HCT116 (cell line): Measurements from ENCODE around the gene SF3A2. TPM values are rescaled to one million over a fixed set of nuclear protein-coding genes. Genes with fewer than 3 reads are reported as not detected.

ENCODE experiments used
- ATAC-seq: fragments of 200-7000 bp; cut with Tn5 transposase; 2 replicates; pipeline ENCODE4 v1.9.1; 2020; ENCODE audit warnings: mild to moderate bottlenecking, moderate library complexity
- BruUV-seq: library from RNA; stranded (reverse); fragments of 400-500 nt; replicated peaks from 2 replicates; lab custom pipeline; 2021; lab: Mats Ljungman, UMichigan
- CTCF ChIA-PET: fragments of 300-600 bp; sonication (Branson Sonifier 250); formaldehyde crosslinking; loops from one replicate; lab custom pipeline; 2021; ENCODE audit warnings: antibody characterized with exemption; lab: Charles Lee
- POLR2A ChIA-PET: fragments of 300-600, 350-600 bp; sonication (Branson Sonifier 250); formaldehyde crosslinking; loops from one replicate; lab custom pipeline; 2021; ENCODE audit warnings: antibody characterized with exemption; lab: Charles Lee
- RAD21 ChIA-PET, 2 experiments: fragments of 300-600 bp; sonication (Branson Sonifier 250); formaldehyde crosslinking; loops; one replicate each; lab custom pipeline; 2023; ENCODE audit warnings: low total read pairs in 2 of 2; ENCODE audit not compliant: uncharacterized antibody in 2 of 2, unreplicated experiment in 2 of 2, low non-redundant PET in 1 of 2; lab: Charles Lee
- DNase-seq: peaks from one replicate; pipeline ENCODE4 v3.0.0-alpha.2; 2010; ENCODE audit warnings: low read depth, low spot score
- H2AFZ ChIP-seq: fragments of 200-600 bp; shearing (Covaris generic), sonication (generic); 2 replicates; pipeline ENCODE4 v1.6.1; 2017; ENCODE audit warnings: low read depth, mixed run types, mixed read lengths, antibody characterized with exemption, low read length; ENCODE audit not compliant: poor library complexity, severe bottlenecking
- H3K27ac ChIP-seq: 2 replicates; pipeline ENCODE4 v1.5.1; 2012; ENCODE audit warnings: low read depth, low read length
- H3K27me3 ChIP-seq: fragments of 200-600 bp; sonication (generic); 2 replicates; pipeline ENCODE4 v1.6.1; 2016; ENCODE audit warnings: mixed run types, low read length, mixed read lengths; ENCODE audit not compliant: insufficient read depth
- H3K36me3 ChIP-seq, 2 experiments: fragments of 200-500 bp in 1 of 2; fragments of 200-600 bp in 1 of 2; sonication (Bioruptor generic) in 1 of 2; sonication (generic) in 1 of 2; 2 replicates each; pipeline versions ENCODE4 v1.5.1 to v1.6.1; 2014 to 2016; ENCODE audit warnings: low read length in 2 of 2, inconsistent platforms in 1 of 2, mixed read lengths in 1 of 2, mixed run types in 1 of 2; ENCODE audit not compliant: insufficient read depth in 2 of 2, control insufficient read depth in 1 of 2
- H3K4me1 ChIP-seq, 2 experiments: fragments of 200-600 bp in 1 of 2; sonication (generic) in 1 of 2; 2 replicates each; pipeline versions ENCODE4 v1.5.1 to v1.6.1; 2012 to 2017; ENCODE audit warnings: low read length in 2 of 2, inconsistent platforms in 1 of 2, mild to moderate bottlenecking in 1 of 2, mixed read lengths in 1 of 2, mixed run types in 1 of 2, moderate library complexity in 1 of 2; ENCODE audit not compliant: insufficient read depth in 2 of 2, control insufficient read depth in 1 of 2
- H3K4me2 ChIP-seq: fragments of 200-600 bp; sonication (generic); 2 replicates; pipeline ENCODE4 v1.6.1; 2017; ENCODE audit warnings: mixed run types, low read length, mixed read lengths
- H3K4me3 ChIP-seq, 2 experiments: fragments of 200-600 bp in 1 of 2; sonication (generic) in 1 of 2; replicated peaks in 1 of 2; 2 replicates each; pipeline ENCODE4 v1.5.1; 2011 to 2016; ENCODE audit warnings: low read length in 2 of 2, control low read depth in 1 of 2, low read depth in 1 of 2, mild to moderate bottlenecking in 1 of 2, mixed read lengths in 1 of 2, mixed run types in 1 of 2
- H3K79me2 ChIP-seq: fragments of 200-600 bp; sonication (generic); 2 replicates; pipeline ENCODE4 v1.6.1; 2017; ENCODE audit warnings: mild to moderate bottlenecking, mixed run types, low read length, moderate library complexity, mixed read lengths; ENCODE audit not compliant: insufficient read depth
- H3K9ac ChIP-seq: fragments of 200-600 bp; sonication (generic); 2 replicates; pipeline ENCODE4 v1.6.1; 2016; ENCODE audit warnings: low read length, mixed read lengths
- H3K9me2 ChIP-seq: fragments of 200-600 bp; sonication (generic), shearing (Covaris generic); 2 replicates; pipeline ENCODE4 v1.6.1; 2017; ENCODE audit warnings: mixed run types, mild to moderate bottlenecking, moderate library complexity; ENCODE audit not compliant: insufficient read depth
- H3K9me3 ChIP-seq, 2 experiments: fragments of 200-500 bp in 1 of 2; fragments of 200-600 bp in 1 of 2; sonication (Bioruptor generic) in 1 of 2; sonication (generic) in 1 of 2; 2 replicates each; pipeline ENCODE4 v1.6.1; 2014 to 2017; ENCODE audit warnings: low read length in 2 of 2, mixed read lengths in 2 of 2, inconsistent platforms in 1 of 2, low read depth in 1 of 2, mild to moderate bottlenecking in 1 of 2, mixed run types in 1 of 2, moderate library complexity in 1 of 2; ENCODE audit not compliant: control insufficient read depth in 1 of 2, insufficient read depth in 1 of 2
- H4K20me1 ChIP-seq: fragments of 200-600 bp; sonication (generic), shearing (Covaris generic); 2 replicates; pipeline ENCODE4 v1.6.1; 2017; ENCODE audit warnings: mixed run types, mild to moderate bottlenecking, moderate library complexity; ENCODE audit not compliant: insufficient read depth
- CBX3 ChIP-seq: IDR thresholded peaks from 2 replicates; pipeline ENCODE4 v1.6.1; 2012; ENCODE audit warnings: low read depth
- EZH2 ChIP-seq: fragments of 200-600 bp; sonication (generic); IDR thresholded peaks from 2 replicates; pipeline ENCODE4 v1.6.1; 2017; ENCODE audit warnings: antibody characterized with exemption, mixed run types
- EZH2phosphoT487 ChIP-seq: fragments of 200-600 bp; IDR thresholded peaks from 2 replicates; pipeline ENCODE4 v1.6.1; 2018; ENCODE audit warnings: antibody characterized with exemption, borderline replicate concordance
- FOSL1 ChIP-seq: IDR thresholded peaks from 2 replicates; pipeline ENCODE4 v1.6.1; 2012; ENCODE audit warnings: low read depth
- JUND ChIP-seq: IDR thresholded peaks from 2 replicates; pipeline ENCODE4 v1.6.1; 2012
- POLR2AphosphoS5 ChIP-seq: IDR thresholded peaks from 2 replicates; pipeline ENCODE4 v1.6.1; 2011; ENCODE audit warnings: mild to moderate bottlenecking, low read depth, low read length, moderate library complexity
- RAD21 ChIP-seq: IDR thresholded peaks from 2 replicates; pipeline ENCODE4 v1.6.1; 2012; ENCODE audit warnings: low read depth, mild to moderate bottlenecking
- REST ChIP-seq: IDR thresholded peaks from 2 replicates; pipeline ENCODE4 v1.6.1; 2012; ENCODE audit warnings: low read depth
- SP1 ChIP-seq: IDR thresholded peaks from 2 replicates; pipeline ENCODE4 v1.6.1; 2012; ENCODE audit warnings: low read depth
- SRF ChIP-seq: IDR thresholded peaks from 2 replicates; pipeline ENCODE4 v1.6.1; 2012; ENCODE audit warnings: low read depth
- TCF7L2 ChIP-seq: IDR thresholded peaks from 2 replicates; pipeline ENCODE4 v1.7.0; 2011; ENCODE audit warnings: borderline replicate concordance, inconsistent platforms; ENCODE audit not compliant: insufficient read depth, insufficient read length; ENCODE audit errors: extremely low read depth
- YY1 ChIP-seq: IDR thresholded peaks from 2 replicates; pipeline ENCODE4 v1.6.1; 2011; ENCODE audit warnings: low read length, low read depth, moderate library complexity, mild to moderate bottlenecking; ENCODE audit not compliant: insufficient replicate concordance; ENCODE audit errors: extremely low read depth
- ZFX ChIP-seq: fragments of 450-650 bp; IDR thresholded peaks from 2 replicates; pipeline ENCODE4 v1.6.1; 2017
- intact Hi-C: fragments of 100-400 bp; cut with micrococcal nuclease; formaldehyde crosslinking; loops from 2 replicates; pipeline ENCODE4 v1.10.0; 2022
- total RNA-seq: library from RNA; stranded (reverse); gene quantifications from one replicate; pipeline ENCODE4 v1.2.1, GENCODE V29; 2021; ENCODE audit not compliant: unreplicated experiment
- TF ChIP-seq, protein P1 (sequence below), 3 experiments: fragments of 200-600 bp in 1 of 3; sonication (generic) in 1 of 3; IDR thresholded peaks in 2 of 3; conservative IDR thresholded peaks in 1 of 3; 2 replicates each; pipeline ENCODE4 v1.5.1; 2012 to 2017; ENCODE audit warnings: low read depth in 2 of 3, low read length in 2 of 3, antibody characterized with exemption in 1 of 3, borderline replicate concordance in 1 of 3, control low read depth in 1 of 3, mild to moderate bottlenecking in 1 of 3, mixed read lengths in 1 of 3, mixed run types in 1 of 3, moderate library complexity in 1 of 3; ENCODE audit not compliant: insufficient read depth in 1 of 3
- TF ChIP-seq, protein P2 (sequence below): IDR thresholded peaks from 2 replicates; pipeline ENCODE4 v1.6.1; 2012

Gene SF3A2
- total RNA-seq, 1 experiment from 2014 or later = 166 TPM

DNA sequence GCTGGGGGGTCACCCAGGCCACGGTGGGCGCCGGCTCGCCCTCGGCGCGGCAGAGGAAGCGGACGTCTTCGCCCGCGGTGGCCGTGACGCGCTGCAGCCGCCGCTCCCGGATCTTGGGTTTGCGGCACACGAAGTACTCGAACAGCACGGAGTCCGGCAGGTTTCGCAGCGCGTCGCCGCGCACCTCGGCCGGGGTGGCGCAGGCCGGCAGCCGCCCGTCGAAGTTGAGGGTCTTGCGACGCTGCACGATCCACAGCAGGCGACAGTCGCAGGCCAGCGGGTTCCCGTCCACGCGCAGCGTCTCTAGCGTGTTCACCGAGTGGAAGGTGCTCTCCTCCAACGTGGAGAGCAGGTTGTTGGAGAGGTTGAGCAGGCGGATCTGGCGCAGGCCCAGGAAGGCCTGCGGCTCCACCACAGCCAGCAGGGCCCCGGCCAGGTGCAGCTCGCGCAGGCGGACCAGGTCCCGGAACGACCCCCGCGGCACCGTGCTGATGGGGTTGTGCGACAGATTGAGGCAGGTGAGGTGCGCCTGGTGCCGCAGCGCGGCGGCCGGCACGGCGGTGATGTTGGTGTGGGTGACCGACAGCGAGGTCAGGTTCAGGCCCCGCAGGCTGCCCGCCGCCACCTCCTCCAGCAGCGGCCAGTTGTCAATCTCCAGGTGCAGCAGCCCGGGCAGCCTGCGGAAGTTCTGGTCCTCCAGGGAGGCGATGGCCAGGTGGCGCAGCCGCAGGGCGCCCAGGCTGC is 54.0 kb downstream of the SF3A2 start:
- TF ChIP-seq SP1 (no peak), RAD21 (no peak), ZFX (no peak), TCF7L2 (no peak), FOSL1 (no peak)
- TF ChIP-seq, protein P1, sequence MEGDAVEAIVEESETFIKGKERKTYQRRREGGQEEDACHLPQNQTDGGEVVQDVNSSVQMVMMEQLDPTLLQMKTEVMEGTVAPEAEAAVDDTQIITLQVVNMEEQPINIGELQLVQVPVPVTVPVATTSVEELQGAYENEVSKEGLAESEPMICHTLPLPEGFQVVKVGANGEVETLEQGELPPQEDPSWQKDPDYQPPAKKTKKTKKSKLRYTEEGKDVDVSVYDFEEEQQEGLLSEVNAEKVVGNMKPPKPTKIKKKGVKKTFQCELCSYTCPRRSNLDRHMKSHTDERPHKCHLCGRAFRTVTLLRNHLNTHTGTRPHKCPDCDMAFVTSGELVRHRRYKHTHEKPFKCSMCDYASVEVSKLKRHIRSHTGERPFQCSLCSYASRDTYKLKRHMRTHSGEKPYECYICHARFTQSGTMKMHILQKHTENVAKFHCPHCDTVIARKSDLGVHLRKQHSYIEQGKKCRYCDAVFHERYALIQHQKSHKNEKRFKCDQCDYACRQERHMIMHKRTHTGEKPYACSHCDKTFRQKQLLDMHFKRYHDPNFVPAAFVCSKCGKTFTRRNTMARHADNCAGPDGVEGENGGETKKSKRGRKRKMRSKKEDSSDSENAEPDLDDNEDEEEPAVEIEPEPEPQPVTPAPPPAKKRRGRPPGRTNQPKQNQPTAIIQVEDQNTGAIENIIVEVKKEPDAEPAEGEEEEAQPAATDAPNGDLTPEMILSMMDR (IDR thresholded peaks at IDR 0.05 in 2 of 3, conservative IDR thresholded peaks at IDR 0.05 in 1 of 3; ENCODE audit: borderline replicate concordance in 1 of 3, insufficient read depth in 1 of 3, low read depth in 2 of 3, low read length in 2 of 3) = no peak
- DNase-seq (no peak), ATAC-seq (no peak)
- H3K36me3 ChIP-seq = no peaks in the 10 kb centered on the region
- H3K4me3 ChIP-seq = no peak overlapping the region
- intact Hi-C loops = no loop called here
- ChIA-PET POLR2A (no interaction called here), RAD21 (no interaction called here), CTCF (no interaction called here)
- no peak overlapping the region for H3K4me2 ChIP-seq
- H3K9me3 ChIP-seq = no peaks in the 10 kb centered on the region
- no peak overlapping the region for H3K27ac ChIP-seq
- H3K9me2 ChIP-seq = no peaks in the 10 kb centered on the region
- H3K27me3 ChIP-seq = no peaks in the 10 kb centered on the region
- no peak overlapping the region for H2AFZ ChIP-seq
- no peaks in the 10 kb centered on the region for H3K79me2 ChIP-seq
- no peaks in the 10 kb centered on the region for H3K4me1 ChIP-seq
- H4K20me1 ChIP-seq = no peaks in the 10 kb centered on the region
- BruUV-seq = no TSS peak
- no peak overlapping the region for H3K9ac ChIP-seq

- H3K4me2 ChIP-seq = no peak overlapping the region
- ATAC-seq = no peak
- CTCF ChIA-PET = no interaction called here
- no peak for TF ChIP-seq SRF
- no peak for TF ChIP-seq ZFX
- no peak for TF ChIP-seq JUND
- no peak for TF ChIP-seq REST
- no peak for TF ChIP-seq POLR2AphosphoS5
- no peak for TF ChIP-seq YY1
- TF ChIP-seq EZH2phosphoT487 = no peak
- TF ChIP-seq CBX3 = no peak
- TF ChIP-seq, protein P2, sequence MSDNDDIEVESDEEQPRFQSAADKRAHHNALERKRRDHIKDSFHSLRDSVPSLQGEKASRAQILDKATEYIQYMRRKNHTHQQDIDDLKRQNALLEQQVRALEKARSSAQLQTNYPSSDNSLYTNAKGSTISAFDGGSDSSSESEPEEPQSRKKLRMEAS = no peak
- no peak for TF ChIP-seq SP1
- TF ChIP-seq EZH2 = no peak
Observed at GRCh38 chr19:2291185-2291751, 54.6 kb downstream of the SF3A2 start.

More at GRCh38 chr19:2291185-2291751, 54.6 kb downstream of the SF3A2 start:
- no peak overlapping the region for H3K9ac ChIP-seq
- H3K4me1 ChIP-seq = no peaks in the 10 kb centered on the region
- no peaks in the 10 kb centered on the region for H3K9me3 ChIP-seq
- no peak overlapping the region for H3K4me3 ChIP-seq
- intact Hi-C loops = no loop called here
- H3K79me2 ChIP-seq = no peaks in the 10 kb centered on the region
- POLR2A ChIA-PET = no interaction called here
- H2AFZ ChIP-seq = no peak overlapping the region
- DNase-seq = no peak
- no TSS peak for BruUV-seq
- no peak overlapping the region for H3K27ac ChIP-seq
- H3K27me3 ChIP-seq = no peaks in the 10 kb centered on the region
- no peaks in the 10 kb centered on the region for H3K9me2 ChIP-seq
- no peaks in the 10 kb centered on the region for H4K20me1 ChIP-seq
- H3K36me3 ChIP-seq = no peaks in the 10 kb centered on the region
- RAD21 ChIA-PET = no interaction called here
